C4-2B (cell line): ENCODE data around the gene EEF2KMT.

ENCODE experiments used
- H3K27ac ChIP-seq: fragments of 450-650 bp; 2 replicates; pipeline ENCODE4 v1.5.1; 2017
- CTCF ChIP-seq: fragments of 450-650 bp; conservative IDR thresholded peaks from 2 replicates; pipeline ENCODE4 v1.5.1; 2017; ENCODE audit warnings: mild to moderate bottlenecking
- ZFX ChIP-seq: fragments of 450-650 bp; IDR thresholded peaks from 2 replicates; pipeline ENCODE4 v1.6.1; 2017

EEF2KMT gene

GRCh38 chr16:5041600-5042133, 55.9 kb downstream of the EEF2KMT start:
- H3K27ac ChIP-seq = no peak overlapping the region

GRCh38 chr16:5040451-5040850, 57.1 kb downstream of the EEF2KMT start:
- H3K27ac ChIP-seq = no peak overlapping the region
- TF ChIP-seq CTCF (no peak), ZFX (no peak)

More at GRCh38 chr16:5041600-5042133, 55.9 kb downstream of the EEF2KMT start:
- TF ChIP-seq ZFX = no peak

GRCh38 chr16:5036228-5037156, 61.1 kb downstream of the EEF2KMT start:
- no peak for TF ChIP-seq ZFX
- TF ChIP-seq CTCF = no peak
- no peak overlapping the region for H3K27ac ChIP-seq

GRCh38 chr16:5035909-5036227, 61.7 kb downstream of the EEF2KMT start:
- no peak overlapping the region for H3K27ac ChIP-seq
- no peak for TF ChIP-seq CTCF
- TF ChIP-seq ZFX = no peak
